ENCODE measurements around the gene MXI1.

The MXI1 gene

DNA sequence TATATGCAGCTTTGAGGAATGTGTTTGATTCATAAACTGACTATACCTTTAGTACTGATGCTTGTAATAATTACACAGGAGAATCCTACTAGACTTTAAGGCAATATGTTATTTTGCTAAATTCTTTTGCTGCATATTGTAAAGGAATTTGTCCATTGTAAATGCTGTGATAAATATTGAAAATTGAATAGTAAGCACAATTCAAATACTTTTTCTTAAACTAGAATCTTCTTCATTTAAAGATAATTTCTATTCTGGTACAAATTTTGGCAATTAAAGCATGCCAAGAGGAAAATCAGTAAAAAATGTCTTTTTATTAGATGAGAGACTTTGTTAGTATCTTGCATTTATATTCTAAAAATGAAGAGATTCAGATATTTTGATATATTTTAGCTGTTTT is 51.9 kb downstream of the MXI1 start:
- CTCF ChIA-PET, result no interaction called here
- TF ChIP-seq, protein P1, sequence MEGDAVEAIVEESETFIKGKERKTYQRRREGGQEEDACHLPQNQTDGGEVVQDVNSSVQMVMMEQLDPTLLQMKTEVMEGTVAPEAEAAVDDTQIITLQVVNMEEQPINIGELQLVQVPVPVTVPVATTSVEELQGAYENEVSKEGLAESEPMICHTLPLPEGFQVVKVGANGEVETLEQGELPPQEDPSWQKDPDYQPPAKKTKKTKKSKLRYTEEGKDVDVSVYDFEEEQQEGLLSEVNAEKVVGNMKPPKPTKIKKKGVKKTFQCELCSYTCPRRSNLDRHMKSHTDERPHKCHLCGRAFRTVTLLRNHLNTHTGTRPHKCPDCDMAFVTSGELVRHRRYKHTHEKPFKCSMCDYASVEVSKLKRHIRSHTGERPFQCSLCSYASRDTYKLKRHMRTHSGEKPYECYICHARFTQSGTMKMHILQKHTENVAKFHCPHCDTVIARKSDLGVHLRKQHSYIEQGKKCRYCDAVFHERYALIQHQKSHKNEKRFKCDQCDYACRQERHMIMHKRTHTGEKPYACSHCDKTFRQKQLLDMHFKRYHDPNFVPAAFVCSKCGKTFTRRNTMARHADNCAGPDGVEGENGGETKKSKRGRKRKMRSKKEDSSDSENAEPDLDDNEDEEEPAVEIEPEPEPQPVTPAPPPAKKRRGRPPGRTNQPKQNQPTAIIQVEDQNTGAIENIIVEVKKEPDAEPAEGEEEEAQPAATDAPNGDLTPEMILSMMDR (conservative IDR thresholded peaks at IDR 0.05; ENCODE audit: low read depth), result no peak
- DNase-seq (ENCODE audit: low spot score), result no peak
- no peak overlapping the region for H3K27ac ChIP-seq
- POLR2A ChIA-PET (ENCODE audit: low non-redundant PET), result no interaction called here

DNA sequence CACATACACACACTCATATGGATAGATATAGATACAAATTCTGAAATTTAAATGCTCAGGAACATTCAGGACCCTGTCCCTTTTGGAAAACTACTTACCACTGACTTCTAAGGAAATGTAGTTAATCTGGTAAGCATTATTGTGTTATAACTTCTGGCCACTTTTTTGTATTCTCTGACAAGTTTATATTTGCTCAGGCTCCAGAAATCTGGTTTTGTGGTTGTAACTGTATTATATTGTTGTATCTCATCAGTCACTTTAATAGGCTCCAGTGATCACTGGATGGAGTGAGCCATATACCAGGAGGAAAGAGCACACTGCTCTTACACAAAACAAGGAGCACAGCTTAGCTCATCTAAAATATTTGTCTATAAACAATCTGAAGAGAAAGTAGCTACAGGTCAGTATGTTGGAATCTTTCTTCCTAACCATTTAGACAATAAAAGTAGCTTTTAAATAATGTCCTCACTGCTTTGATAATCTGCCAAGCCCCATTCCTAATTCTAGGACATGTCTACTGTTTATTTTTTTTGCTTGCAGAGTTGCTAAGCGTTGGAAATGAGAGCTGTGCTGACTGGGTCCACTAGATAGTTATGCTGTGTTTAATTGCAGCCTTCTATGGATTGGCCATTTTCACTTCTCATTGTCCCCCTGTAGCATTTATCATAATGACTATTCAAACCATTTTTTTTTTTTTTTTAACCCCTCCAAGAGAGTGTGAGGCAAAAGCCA is 53.5 kb downstream of the MXI1 start:
- POLR2A ChIA-PET (ENCODE audit: low non-redundant PET), result no interaction called here
- DNase-seq (ENCODE audit: low spot score), result no peak
- TF ChIP-seq, protein P1 (conservative IDR thresholded peaks at IDR 0.05; ENCODE audit: low read depth), result no peak
- no peak overlapping the region for H3K27ac ChIP-seq
- CTCF ChIA-PET, result interaction anchor here (0.6 to 1.4 kb wide), 3 partner anchors 8 to 309 kb away, joined by 3 to 4 read pairs (median 3); no protein-coding TSS in a partner anchor

DNA sequence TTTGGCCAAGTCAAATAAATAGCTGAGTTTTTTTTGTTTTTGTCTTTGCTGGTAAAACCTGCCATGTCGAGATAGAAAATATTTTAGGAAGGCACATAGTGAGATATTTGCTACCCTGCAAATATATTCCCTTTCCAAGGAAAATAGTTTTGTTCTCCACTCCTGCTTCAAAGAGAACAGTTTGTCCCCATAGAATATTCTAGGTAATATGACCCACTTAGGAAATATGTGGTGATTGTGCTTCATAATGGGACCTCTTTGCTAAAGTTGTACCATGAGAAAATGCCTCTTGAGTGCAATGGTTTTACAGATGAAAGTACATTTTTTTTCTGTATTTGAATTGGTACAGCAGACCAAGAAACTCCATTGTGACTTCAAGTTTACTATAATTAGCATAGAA is 55.8 kb downstream of the MXI1 start:
- DNase-seq (ENCODE audit: low spot score), result no peak
- TF ChIP-seq, protein P1 (conservative IDR thresholded peaks at IDR 0.05; ENCODE audit: low read depth), result no peak
- CTCF ChIA-PET, result interaction anchor here (0.5 to 0.7 kb wide), 3 partner anchors 14 to 337 kb away, joined by 3 read pairs; no protein-coding TSS in a partner anchor
- POLR2A ChIA-PET (ENCODE audit: low non-redundant PET), result no interaction called here
- H3K27ac ChIP-seq, result no peak overlapping the region

DNA sequence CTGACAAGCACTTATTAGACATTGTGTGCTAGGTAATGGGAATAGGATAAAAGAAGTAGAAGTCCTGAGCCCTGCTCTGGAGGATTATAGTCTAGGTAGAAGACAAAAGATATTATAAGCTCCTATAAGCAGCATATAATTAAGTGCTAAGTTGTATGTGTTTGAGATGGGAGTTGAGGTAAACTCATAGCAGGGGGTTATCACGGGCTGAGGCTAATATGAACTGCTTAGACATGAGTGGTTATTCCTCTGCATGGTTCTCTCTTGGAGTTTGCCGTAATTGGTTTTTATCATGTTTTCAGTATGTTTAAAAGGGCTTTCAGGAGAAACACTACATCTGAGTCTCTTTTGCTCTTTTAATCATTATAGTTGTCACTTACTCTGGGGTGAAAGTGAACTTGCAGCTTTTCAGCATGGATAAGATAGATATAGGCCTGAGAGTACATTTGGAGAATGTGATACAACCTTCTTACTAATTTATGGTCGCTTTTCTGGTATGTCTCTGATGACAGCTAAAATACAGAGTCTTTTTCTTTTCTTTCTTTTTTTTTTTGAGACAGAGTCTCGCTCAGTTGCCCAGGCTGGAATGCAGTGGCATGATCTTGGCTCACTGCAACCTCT is 58.3 kb downstream of the MXI1 start:
- TF ChIP-seq, protein P1 (conservative IDR thresholded peaks at IDR 0.05; ENCODE audit: low read depth), result no peak
- no peak for DNase-seq (ENCODE audit: low spot score)
- no peak overlapping the region for H3K27ac ChIP-seq
- ChIA-PET POLR2A (ENCODE audit: low non-redundant PET) (interaction anchor here (0.6 kb wide), 1 partner anchor 1916 kb away, joined by 3 read pairs; no protein-coding TSS in a partner anchor), CTCF (no interaction called here)

DNA sequence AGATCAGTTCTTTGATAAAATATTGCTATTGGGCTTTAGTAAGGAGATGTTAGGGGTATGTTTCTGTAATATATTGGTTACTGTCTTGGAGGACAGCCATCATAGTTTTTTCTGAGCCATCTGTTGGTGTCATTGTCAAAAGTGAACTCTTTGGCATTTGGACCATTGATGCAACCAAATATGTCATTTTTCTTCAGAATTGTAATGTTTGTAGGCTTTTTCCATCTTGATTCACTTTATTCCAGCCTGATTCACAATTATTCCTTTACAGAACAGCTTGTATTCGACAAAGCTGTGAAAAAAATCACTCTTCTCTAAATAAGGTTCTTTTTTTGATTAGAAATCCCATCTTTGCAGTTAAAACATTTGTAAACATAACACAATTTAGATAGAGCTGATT is 59.9 kb downstream of the MXI1 start:
- ChIA-PET CTCF (no interaction called here), POLR2A (ENCODE audit: low non-redundant PET) (no interaction called here)
- TF ChIP-seq, protein P1 (conservative IDR thresholded peaks at IDR 0.05; ENCODE audit: low read depth), result no peak
- no peak for DNase-seq (ENCODE audit: low spot score)
- H3K27ac ChIP-seq, result no peak overlapping the region

DNA sequence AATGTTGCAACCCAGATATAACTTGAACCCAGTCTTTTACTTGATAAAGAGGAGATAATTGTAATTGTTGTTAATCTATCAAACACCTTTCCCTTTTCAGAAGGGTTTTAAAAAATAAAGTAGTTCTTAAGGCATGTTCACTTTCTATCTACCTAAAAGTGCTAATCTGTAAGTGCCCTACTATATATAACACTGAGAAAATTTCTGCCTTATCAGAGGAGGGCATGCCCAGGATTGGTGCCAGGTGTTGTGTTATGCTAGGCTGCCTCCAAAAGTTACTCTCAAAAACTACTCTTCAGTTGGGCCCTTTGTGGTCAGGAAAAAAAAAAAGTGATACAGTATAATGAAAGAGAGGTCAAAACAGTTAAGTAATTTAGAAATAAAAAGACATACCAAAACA is 61.0 kb downstream of the MXI1 start:
- no peak for DNase-seq (ENCODE audit: low spot score)
- ChIA-PET POLR2A (ENCODE audit: low non-redundant PET) (no interaction called here), CTCF (interaction anchor here (0.7 kb wide), 1 partner anchor 270 kb away, joined by 4 read pairs; no protein-coding TSS in a partner anchor)
- H3K27ac ChIP-seq, result no peak overlapping the region
- TF ChIP-seq, protein P1 (conservative IDR thresholded peaks at IDR 0.05; ENCODE audit: low read depth), result no peak

Measured in RWPE1 (cell line).